NCI-H2227 treated with DMSO at 0.1 percent for 48 hours (cell line): ENCODE results near the gene IFITM5.
"Not testable (repeated sequence)": the region's sequence is repeated elsewhere in the genome, so short reads cannot be mapped to it uniquely, and the experiment has no call there.

Source experiments
- DNase-seq: peaks from one replicate; lab custom pipeline; 2025; lab: John Stamatoyannopoulos, UW

The IFITM5 gene

DNA sequence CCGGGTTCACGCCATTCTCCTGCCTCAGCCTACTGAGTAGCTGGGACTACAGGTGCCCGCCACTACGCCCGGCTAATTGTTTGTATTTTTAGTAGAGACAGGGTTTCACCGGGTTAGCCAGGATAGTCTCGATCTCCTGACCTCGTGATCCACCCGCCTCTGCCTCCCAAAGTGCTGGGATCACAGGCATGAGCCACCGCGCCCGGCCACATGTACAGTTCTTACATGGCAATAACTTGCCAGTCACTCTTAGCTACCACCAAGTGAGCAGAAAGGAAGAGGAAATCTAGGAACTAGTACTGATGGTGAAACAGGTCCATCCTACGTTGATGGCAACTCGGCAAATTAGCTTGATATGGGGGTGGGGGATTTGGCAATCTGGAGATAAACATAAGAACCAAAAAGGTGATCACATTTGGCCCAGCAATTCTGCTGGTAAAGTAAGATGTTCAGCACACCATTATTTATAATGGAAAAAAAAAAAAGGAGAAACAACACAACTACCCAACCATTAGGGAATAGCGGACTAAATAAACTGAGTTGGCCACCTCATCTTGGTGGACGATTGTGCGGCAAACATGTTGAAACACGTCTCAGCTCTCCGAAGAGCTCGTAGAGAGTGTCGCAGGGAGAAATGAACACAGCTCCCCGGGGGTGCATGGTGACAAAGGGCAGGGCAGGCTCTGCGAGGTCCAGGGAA, 15.8 kb downstream of the IFITM5 start:
- DNase-seq, result no peak

GRCh38 chr11:282630-283360, 16.5 kb downstream of the IFITM5 start:
- no peak for DNase-seq

GRCh38 chr11:282171-282570, 17.2 kb downstream of the IFITM5 start:
- no peak for DNase-seq

- no peak for DNase-seq
Observed at GRCh38 chr11:281486-282161, 17.7 kb downstream of the IFITM5 start.

DNA sequence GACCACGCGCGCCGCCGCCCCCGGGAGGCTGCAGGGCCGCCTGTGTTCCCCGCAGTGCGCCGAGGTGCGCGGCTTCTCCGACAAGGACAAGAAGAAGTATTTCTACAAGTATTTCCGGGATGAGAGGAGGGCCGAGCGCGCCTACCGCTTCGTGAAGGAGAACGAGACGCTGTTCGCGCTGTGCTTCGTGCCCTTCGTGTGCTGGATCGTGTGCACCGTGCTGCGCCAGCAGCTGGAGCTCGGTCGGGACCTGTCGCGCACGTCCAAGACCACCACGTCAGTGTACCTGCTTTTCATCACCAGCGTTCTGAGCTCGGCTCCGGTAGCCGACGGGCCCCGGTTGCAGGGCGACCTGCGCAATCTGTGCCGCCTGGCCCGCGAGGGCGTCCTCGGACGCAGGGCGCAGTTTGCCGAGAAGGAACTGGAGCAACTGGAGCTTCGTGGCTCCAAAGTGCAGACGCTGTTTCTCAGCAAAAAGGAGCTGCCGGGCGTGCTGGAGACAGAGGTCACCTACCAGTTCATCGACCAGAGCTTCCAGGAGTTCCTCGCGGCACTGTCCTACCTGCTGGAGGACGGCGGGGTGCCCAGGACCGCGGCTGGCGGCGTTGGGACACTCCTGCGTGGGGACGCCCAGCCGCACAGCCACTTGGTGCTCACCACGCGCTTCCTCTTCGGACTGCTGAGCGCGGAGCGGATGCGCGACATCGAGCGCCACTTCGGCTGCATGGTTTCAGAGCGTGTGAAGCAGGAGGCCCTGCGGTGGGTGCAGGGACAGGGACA, 18.4 kb downstream of the IFITM5 start:
- DNase-seq, result no peak

GRCh38 chr11:279966-280705, 19.2 kb downstream of the IFITM5 start:
- no peak for DNase-seq

- DNase-seq, result no peak
Observed at GRCh38 chr11:279040-279965, 20.0 kb downstream of the IFITM5 start.

DNA sequence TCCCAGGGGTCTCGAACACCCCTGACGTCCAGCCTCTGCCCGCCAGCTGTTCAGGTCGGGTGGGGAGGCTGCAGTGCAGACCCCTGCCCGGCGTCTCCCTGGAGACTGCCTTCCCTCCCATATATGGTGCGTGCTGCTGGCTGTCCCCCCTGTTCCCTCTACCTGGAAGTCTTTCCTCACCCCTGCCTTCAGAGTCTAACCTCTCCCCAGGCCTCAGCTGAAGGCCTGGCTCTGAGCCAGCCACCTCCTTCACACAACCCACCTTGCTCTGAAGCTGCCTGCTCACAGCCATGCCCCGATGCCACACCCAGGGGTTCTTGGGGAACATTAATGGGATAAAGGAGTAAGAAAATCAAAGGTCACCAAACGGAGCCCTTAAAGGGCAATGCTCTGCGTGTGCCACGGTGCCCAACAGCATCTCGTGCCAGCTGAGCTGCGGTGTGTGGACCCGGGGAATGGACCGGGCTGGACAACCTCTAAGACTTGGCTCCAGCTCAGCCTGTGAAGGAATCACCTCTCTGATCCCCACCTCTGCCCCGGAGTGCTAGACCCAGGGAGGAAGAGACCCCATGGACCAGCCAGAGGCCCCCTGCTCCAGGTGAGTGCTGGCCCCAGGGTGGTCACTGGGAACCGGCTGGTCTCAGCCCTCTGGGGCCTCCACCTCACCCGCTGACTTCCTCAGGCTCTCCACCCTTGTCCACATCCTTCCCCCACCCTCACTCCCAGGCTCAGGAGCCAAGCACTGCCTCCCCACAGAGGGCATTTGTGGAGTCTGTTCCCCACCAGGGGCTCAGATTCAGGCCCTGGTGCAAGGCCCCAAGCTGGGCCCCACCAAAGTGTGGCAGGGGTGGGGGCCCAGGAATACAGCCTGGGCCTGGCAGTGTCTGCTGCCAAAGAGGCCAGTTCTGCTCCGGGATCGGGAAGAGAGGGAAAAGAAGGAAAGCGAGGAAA, 21.1 kb downstream of the IFITM5 start, which contains the start of gene NLRP6:
Gene NLRP6 (plus strand): TSS at position 407 of the 951 bp plus-strand sequence. CDS start 163 bp downstream, at position 570.
- DNase-seq, result no peak

- DNase-seq, result no peak
Observed at GRCh38 chr11:276219-276618, 23.1 kb downstream of the IFITM5 start.

DNA sequence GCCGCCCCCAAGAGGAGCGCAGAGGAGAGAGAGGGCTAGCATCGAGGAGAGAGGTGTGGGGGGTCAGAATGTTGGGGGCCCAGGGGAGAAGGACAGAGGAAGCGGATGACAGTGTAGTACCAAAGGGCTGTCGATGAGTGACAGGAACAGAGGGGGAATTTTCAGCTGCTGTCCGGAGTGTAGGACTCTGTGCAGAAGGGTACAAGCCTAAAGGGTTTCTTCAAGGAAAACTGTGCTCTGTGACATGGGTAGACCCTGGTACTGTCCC, 26.5 kb downstream of the IFITM5 start:
- DNase-seq, result no peak

DNA sequence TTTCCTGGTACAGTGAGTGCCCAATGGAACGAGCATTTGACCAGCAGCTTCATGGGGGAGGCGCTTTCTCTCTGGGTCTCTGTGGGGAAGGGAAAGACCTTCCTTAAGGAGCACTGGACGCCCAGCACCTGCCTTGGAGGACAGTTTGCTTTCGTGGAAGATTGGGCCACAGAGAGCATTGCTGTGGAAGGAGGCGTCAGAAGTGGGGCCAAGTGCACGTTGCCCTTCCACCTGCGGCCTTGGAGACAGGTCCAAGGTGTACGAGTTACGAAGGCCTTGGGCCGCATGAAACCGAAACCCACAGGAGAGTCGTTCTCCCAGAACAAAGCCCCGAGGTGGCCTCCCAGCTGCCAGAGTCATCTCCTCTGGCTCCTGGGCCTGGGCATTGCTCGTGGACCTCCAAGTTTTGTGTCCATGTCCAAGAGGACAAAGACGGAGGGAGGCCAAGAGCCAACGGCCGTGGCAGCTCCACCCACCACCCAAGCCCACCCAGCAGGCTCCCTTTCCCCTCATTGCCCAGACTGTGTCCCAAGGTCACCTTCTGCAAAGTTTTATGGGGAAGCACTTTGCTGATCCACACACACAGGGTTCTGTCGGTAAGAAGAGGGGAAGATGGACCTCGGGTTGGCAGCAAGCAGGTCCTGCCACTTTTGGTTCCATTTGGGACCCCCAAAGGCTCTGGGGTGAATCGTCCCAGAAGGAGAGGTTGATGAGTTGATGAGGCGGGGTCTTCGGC, 27.0 kb downstream of the IFITM5 start:
- DNase-seq, result no peak

DNA sequence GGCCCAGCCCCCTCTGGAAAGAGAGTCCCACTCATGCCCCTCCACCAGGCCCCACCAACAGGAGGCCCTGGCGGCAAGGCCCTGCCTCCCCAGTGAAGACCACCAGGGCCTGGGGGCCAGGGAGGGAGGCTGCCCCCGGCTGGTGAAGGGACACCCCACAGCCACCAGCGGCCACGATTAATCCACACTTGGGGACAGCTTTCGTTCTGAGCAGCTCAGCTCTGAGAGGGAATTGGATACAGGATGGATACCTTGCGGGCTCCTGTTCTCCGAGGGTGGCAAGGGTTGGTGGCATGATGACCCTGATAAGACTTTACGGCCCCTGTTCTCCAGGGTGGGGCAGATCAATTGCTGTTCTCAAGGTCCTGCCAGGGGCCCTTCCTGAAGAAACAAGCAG, 28.0 kb downstream of the IFITM5 start:
- no peak for DNase-seq

DNA sequence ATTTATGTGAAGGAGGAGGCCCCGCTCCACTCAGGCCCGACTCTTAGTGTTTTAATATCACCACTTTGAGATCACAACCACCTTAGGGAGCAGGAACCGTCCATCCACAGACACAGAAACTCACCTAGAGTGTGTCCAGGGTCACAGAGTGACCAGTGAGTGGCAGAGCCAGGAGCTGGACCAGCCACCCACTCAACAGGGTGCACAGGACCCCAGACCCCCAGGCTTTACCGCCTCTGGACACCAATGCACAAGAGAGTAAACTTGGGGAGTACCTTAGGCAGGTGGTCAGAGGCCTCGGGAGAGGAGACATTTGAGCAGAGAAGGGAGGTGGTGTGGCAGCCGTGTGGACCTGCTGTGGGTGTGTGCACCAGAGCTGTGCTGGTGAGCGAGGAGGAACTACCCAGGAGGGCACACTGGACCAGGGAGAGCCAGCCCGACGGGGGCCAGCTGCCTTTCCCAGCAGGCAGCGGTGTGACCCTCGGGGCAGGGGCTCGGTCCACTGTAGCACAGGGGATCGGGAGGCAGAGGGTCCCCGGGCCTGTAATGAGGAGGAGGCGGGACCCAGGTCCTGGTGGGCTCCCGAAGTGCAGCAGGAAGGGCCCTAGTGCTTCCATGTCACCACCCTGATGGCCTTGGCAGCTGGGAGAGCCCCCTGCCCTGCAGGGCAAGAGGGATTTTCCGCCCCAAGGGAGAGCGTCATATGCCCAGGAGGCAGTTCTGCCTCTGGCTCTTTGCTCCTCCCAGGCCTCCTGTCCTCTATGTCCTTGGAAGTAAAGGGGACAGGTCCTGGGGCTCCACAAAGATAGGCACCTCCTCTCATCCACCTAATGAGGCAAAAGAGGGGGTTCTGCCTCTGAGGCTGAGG, 28.6 kb downstream of the IFITM5 start:
- no peak for DNase-seq

DNA sequence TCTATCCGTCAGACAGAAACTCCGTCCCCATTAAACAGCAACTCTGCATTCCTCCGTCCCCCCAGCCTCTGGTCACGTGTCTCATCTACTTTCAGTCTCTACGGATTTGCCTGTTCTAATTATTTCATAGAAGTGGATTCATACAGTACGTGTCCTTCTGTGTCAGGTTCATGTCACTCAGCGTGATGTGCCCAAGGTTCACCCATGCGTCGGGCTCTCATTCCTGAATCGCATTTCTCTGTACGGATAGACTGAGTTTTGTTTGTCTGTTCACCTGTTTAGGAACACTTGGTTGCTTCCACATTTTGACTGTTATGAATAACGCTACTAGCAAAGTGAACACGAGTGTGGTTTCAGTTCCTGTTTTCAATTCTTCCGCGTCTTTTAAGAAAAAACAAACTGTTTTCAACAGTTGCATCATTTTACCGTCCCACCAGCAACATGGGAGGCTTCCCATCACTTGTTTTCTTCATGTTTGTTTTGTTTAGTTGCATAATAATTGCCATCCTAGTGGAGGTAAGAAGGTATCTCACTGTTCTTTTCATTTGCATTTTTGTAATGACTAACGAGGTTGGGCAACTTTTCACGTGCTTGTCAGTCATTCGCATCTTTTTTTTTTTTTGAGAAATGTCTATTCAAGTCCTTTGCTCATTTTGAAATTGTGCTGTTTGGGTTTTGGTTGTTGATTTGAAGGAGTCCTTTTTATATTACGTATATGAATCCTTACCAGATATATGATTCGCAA, 30.0 kb downstream of the IFITM5 start:
- DNase-seq, result no peak

- not testable (repeated sequence) for DNase-seq
Observed at GRCh38 chr11:268716-269145, 30.6 kb downstream of the IFITM5 start.

- DNase-seq, result no peak
Observed at GRCh38 chr11:267491-267994, 31.8 kb downstream of the IFITM5 start.
